Prostate gland (tissue), 2 donors: ENCODE measurements around the gene SUCNR1. TPM values are rescaled to one million over a fixed set of nuclear protein-coding genes. Genes with fewer than 3 reads are reported as not detected.

Experiments
- DNase-seq: peaks from one replicate; pipeline ENCODE4 v3.0.0-alpha.2; 2019; ENCODE audit warnings: low spot score
- H3K27ac ChIP-seq, 2 donors: fragments of 200-600 bp; sonication (generic); 2 replicates each; pipeline ENCODE4 v1.5.1; 2017 to 2019
- H3K27me3 ChIP-seq: fragments of 200-600 bp; sonication (generic); replicated peaks from 2 replicates; pipeline ENCODE4 v1.5.1; 2019; ENCODE audit not compliant: insufficient read depth
- H3K36me3 ChIP-seq, 2 donors: fragments of 200-600 bp; sonication (generic); 1 replicate in 1 of 2; 2 replicates in 1 of 2; pipeline versions ENCODE4 v1.5.1 to v1.8.1; 2017 to 2019
- H3K4me1 ChIP-seq: fragments of 200-600 bp; sonication (generic); replicated peaks from 2 replicates; pipeline ENCODE4 v1.5.1; 2019
- H3K4me3 ChIP-seq, 2 donors: fragments of 200-600 bp; sonication (generic); 2 replicates each; pipeline ENCODE4 v1.5.1; 2017 to 2019
- H3K9me3 ChIP-seq: fragments of 200-600 bp; sonication (generic); 2 replicates; pipeline ENCODE4 v1.5.1; 2017
- POLR2A ChIP-seq: fragments of 450-650 bp; IDR thresholded peaks from one replicate; pipeline ENCODE4 v1.6.1; 2016; ENCODE audit warnings: antibody characterized with exemption, mild to moderate bottlenecking
- POLR2AphosphoS5 ChIP-seq: sonication (generic); formaldehyde crosslinking; IDR thresholded peaks from one replicate; pipeline ENCODE4 v1.6.1; 2017; ENCODE audit warnings: antibody characterized with exemption
- WGBS: methylation state at CpG from one replicate; pipeline ENCODE4 v1.1.5; 2018; 5-methylcytosine and 5-hydroxymethylcytosine counted together
- intact Hi-C: fragments of 100-400 bp; cut with DNase I; formaldehyde crosslinking; loops from one replicate; pipeline ENCODE4 v1.14.2; 2022
- total RNA-seq, 2 donors: library from RNA; depleted of rRNA; stranded (reverse); fragments of >200 nt; gene quantifications; one replicate each; pipeline ENCODE4 v1.1.0, GENCODE V29; 2016
- TF ChIP-seq, protein P1 (sequence below), 4 experiments: fragments of 200-600 bp in 2 of 4; fragments of 450-650 bp in 2 of 4; sonication (generic) in 2 of 4; IDR thresholded peaks; 1 replicate in 3 of 4; 2 replicates in 1 of 4; pipeline ENCODE4 v1.5.1; 2016 to 2019; ENCODE audit warnings: antibody characterized with exemption in 4 of 4, mild to moderate bottlenecking in 2 of 4, moderate library complexity in 2 of 4

SUCNR1 gene
- total RNA-seq, 2 donors from 2014 or later = not detected

DNA sequence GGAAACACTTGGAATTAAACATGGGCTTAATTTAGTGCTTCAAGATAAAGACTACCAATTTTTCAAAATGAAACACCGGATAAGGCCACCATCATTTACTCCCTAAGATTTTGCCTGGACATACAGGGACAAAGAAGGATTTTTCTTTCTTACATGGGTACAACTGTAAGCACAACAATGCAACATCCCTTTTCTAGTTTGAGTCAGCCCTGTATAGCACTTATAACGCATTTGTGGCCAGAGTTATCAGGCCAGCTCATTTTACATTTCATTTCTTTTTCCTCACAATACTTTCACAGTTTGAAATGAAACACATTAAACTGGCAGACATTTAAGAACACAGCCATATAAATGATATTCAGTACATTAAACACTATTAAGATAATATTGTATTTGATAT is 9.8 kb upstream of the SUCNR1 start:
- WGBS = 88% methylated on average over 2 of the region's 2 CpGs
- no peaks in the 10 kb centered on the region for H3K36me3 ChIP-seq
- no peaks in the 10 kb centered on the region for H3K27me3 ChIP-seq
- intact Hi-C loops = no loop called here
- no peak for DNase-seq
- H3K4me3 ChIP-seq = no peak overlapping the region
- no peak overlapping the region for H3K27ac ChIP-seq
- no peaks in the 10 kb centered on the region for H3K4me1 ChIP-seq
- TF ChIP-seq POLR2AphosphoS5 (no peak), POLR2A (no peak)
- TF ChIP-seq, protein P1, sequence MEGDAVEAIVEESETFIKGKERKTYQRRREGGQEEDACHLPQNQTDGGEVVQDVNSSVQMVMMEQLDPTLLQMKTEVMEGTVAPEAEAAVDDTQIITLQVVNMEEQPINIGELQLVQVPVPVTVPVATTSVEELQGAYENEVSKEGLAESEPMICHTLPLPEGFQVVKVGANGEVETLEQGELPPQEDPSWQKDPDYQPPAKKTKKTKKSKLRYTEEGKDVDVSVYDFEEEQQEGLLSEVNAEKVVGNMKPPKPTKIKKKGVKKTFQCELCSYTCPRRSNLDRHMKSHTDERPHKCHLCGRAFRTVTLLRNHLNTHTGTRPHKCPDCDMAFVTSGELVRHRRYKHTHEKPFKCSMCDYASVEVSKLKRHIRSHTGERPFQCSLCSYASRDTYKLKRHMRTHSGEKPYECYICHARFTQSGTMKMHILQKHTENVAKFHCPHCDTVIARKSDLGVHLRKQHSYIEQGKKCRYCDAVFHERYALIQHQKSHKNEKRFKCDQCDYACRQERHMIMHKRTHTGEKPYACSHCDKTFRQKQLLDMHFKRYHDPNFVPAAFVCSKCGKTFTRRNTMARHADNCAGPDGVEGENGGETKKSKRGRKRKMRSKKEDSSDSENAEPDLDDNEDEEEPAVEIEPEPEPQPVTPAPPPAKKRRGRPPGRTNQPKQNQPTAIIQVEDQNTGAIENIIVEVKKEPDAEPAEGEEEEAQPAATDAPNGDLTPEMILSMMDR (IDR thresholded peaks at IDR 0.05) = no peak
- H3K9me3 ChIP-seq = no peaks in the 10 kb centered on the region

DNA sequence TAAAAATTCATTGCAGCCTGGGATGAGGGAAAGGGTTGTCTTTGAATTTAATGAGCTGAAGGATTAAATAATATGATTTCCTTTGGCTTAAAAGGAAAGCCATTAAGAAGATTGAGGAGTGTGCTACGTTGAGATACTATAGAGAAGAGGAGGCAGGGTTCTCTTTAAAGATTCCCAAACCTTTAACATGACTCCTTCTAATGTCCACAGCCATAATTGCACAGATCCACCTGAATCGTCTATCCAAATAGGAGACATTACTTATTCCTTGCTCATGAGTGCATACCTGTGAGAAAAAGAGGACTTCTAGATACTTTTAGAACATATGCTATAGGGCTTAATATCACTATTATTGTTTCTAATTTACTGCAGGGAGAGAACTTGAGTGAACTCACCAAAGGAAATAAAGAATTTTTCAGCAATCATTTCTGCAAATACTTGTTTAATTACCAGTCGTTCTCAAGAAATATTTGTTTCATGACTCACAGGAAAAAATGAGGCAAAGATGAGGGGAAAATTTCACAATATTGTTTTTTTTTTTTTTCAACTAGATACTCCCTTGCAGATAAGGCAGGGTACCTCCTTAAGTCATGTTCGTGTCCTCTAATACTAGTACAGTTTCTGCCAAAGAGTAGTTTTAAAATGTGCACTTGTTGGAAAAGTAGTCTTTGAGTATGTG is 8.9 kb upstream of the SUCNR1 start:
- DNase-seq = no peak
- Histone ChIP-seq H3K27ac (no peak overlapping the region), H3K27me3 (no peaks in the 10 kb centered on the region), H3K4me3 (no peak overlapping the region), H3K4me1 (no peaks in the 10 kb centered on the region), H3K36me3 (no peaks in the 10 kb centered on the region), H3K9me3 (no peaks in the 10 kb centered on the region)
- TF ChIP-seq POLR2A (no peak), POLR2AphosphoS5 (no peak)
- TF ChIP-seq, protein P1 (IDR thresholded peaks at IDR 0.05) = no peak
- 50% methylated on average over 4 of the region's 4 CpGs for WGBS
- intact Hi-C loops = no loop called here

DNA sequence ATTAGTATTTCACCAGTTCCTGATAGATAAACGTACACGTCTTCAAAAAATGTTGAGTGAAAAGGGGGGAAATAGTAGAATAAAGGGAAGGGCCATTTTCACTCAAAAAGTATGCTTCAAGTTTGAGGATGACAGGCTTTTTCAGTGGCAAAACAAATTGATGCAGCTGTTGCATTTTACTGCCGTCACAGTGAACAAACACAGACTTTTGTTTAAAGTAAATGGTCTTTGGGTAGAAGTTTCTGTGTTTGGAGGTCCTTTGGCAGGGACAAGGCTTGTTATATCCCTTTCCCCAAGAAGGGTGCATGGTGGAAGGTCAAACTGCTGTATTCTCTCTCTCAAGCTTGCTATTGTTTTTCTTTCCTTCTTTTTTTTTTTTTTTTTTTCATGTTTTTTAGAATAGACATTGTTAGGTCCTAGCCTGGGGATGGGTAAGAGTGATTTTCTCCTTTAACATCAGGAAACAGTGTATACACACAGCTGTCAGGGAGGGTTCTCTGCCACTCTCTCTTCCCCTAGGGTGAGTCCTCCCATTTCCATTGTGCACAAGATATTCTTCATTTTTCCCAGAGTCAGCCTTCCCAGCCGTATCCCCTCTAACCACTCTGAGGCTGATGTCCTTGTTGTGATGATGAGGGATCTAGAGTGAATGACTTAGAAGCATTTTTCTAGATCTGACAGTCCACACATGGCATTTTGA is 6.6 kb upstream of the SUCNR1 start:
- WGBS = 48% methylated on average over 4 of the region's 4 CpGs
- TF ChIP-seq POLR2A (no peak), POLR2AphosphoS5 (no peak)
- TF ChIP-seq, protein P1 (IDR thresholded peaks at IDR 0.05) = no peak
- no peaks in the 10 kb centered on the region for H3K27me3 ChIP-seq
- intact Hi-C loops = no loop called here
- no peak for DNase-seq
- no peak overlapping the region for H3K27ac ChIP-seq
- H3K36me3 ChIP-seq = no peaks in the 10 kb centered on the region
- no peaks in the 10 kb centered on the region for H3K9me3 ChIP-seq
- no peaks in the 10 kb centered on the region for H3K4me1 ChIP-seq
- no peak overlapping the region for H3K4me3 ChIP-seq

DNA sequence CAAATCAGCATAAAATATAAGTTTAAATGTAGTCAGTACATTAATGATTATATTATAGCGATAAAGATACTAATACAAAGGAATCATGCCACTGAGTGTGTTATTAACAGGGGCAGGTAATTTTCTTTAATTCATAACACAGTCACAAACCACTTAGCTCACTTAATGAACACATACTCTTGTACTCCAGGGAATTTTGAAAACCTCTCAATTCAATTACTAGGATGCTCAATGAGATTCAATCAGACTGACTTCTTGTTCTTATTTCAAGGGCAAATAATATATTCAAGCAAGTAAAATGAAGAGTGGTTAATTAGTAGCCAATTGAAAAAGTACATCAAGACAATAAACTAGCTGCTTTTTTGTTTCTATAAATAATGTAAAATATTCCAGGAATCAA is 5.8 kb upstream of the SUCNR1 start:
- DNase-seq = no peak
- TF ChIP-seq POLR2AphosphoS5 = no peak
- TF ChIP-seq POLR2A = no peak
- TF ChIP-seq, protein P1 (IDR thresholded peaks at IDR 0.05) = no peak
- intact Hi-C loops = no loop called here
- no peak overlapping the region for H3K27ac ChIP-seq
- no peaks in the 10 kb centered on the region for H3K27me3 ChIP-seq
- H3K4me1 ChIP-seq = no peaks in the 10 kb centered on the region
- no peaks in the 10 kb centered on the region for H3K36me3 ChIP-seq
- no peak overlapping the region for H3K4me3 ChIP-seq
- H3K9me3 ChIP-seq = no peaks in the 10 kb centered on the region
- WGBS = 98% methylated on average over 1 of the region's 1 CpG

DNA sequence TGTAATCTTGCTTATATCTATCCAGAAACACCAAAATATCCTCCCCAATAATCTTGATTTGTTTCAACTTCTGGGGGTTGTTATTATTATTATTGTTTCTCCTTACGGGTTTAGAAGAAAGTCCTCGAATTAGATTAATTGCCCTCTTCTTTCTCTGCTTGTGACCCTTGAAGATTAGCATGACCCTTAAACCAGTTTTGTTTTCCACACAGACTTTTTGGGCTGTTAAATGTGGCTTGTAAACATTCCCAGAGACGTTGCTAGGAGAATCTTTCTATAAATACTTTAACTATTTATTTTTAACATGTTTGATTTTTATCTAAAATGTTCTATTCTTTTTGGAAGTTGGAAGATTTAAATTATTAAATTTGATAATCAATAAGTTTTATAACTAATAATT is 4.3 kb upstream of the SUCNR1 start:
- 14% methylated on average over 3 of the region's 3 CpGs for WGBS
- H3K9me3 ChIP-seq = no peaks in the 10 kb centered on the region
- H3K27me3 ChIP-seq = no peaks in the 10 kb centered on the region
- H3K4me3 ChIP-seq = no peak overlapping the region
- no peak for TF ChIP-seq POLR2AphosphoS5
- TF ChIP-seq POLR2A = no peak
- TF ChIP-seq, protein P1 (IDR thresholded peaks at IDR 0.05) = no peak
- no peak overlapping the region for H3K27ac ChIP-seq
- no peak for DNase-seq
- H3K4me1 ChIP-seq = no peaks in the 10 kb centered on the region
- intact Hi-C loops = no loop called here
- no peaks in the 10 kb centered on the region for H3K36me3 ChIP-seq
